Measurements from ENCODE around the gene PLCZ1. TPM values are rescaled to one million over a fixed set of nuclear protein-coding genes. Genes with fewer than 3 reads are reported as not detected.

Gene PLCZ1
- polyA plus RNA-seq, 1 experiment = not detected

DNA sequence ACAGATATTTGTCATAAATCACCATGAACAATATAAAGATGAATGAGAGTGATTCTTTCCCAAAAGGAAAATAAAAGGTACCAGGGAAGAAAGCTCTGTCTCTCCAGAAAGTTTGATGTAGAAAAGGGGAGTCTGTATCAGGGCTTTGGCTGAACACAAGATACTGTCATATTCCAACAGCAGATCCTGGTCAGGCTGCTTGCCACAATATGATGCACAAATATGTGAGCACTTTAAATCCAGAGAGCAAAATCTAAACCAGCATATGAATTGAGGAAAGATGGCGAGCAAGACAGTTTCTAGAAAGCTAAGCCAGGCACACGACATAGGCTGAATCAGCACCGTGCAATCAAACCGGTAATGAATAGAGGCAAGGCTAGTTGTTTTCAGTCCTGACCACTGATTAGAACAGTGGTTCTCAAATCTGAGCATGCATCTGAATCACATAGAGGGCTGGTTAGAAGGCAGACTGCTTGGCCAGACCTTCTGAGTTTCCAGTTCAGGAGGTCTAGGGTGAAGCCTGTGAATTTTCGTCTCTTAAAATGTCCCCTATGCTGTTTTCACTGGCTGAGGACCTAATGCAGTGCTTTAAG, 60.7 kb downstream of the PLCZ1 start:
- POLR2A ChIA-PET = no interaction called here

DNA sequence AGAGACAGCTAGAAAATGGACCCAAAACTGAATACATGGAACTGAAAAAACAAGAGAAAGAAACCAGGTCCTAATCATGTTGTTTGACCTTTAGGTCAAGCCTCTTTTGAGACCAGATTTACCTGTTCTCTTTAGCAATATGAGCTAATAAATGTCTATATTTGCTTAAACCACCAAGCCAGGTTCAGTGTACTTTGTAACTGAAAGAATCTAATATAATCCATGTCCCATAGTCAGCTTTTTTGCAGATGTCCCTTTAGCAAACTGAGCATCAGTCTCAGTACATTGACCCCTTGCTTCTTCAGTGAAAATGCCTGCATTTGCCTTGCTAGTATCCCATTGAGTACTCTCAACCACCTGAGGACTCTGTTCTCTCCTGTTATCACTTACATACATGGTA, 61.7 kb downstream of the PLCZ1 start:
- POLR2A ChIA-PET = no interaction called here
- Histone ChIP-seq H3K27me3 (ENCODE audit: control insufficient read depth, insufficient read depth, low read length) (no peaks in the 10 kb centered on the region; the same call in 1 of the 2 replicates), H3K36me3 (ENCODE audit: control insufficient read depth, insufficient read depth, low read length) (no peaks in the 10 kb centered on the region), H3K4me3 (ENCODE audit: low read depth, low read length) (no peak overlapping the region)
- CTCF ChIA-PET = no interaction called here
- DNase-seq (ENCODE audit: low read depth) = no peak
- TF ChIP-seq, protein P1, sequence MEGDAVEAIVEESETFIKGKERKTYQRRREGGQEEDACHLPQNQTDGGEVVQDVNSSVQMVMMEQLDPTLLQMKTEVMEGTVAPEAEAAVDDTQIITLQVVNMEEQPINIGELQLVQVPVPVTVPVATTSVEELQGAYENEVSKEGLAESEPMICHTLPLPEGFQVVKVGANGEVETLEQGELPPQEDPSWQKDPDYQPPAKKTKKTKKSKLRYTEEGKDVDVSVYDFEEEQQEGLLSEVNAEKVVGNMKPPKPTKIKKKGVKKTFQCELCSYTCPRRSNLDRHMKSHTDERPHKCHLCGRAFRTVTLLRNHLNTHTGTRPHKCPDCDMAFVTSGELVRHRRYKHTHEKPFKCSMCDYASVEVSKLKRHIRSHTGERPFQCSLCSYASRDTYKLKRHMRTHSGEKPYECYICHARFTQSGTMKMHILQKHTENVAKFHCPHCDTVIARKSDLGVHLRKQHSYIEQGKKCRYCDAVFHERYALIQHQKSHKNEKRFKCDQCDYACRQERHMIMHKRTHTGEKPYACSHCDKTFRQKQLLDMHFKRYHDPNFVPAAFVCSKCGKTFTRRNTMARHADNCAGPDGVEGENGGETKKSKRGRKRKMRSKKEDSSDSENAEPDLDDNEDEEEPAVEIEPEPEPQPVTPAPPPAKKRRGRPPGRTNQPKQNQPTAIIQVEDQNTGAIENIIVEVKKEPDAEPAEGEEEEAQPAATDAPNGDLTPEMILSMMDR (IDR thresholded peaks at IDR 0.05; ENCODE audit: insufficient read depth, low read depth, low read length) = no peak

More for the DNA sequence above, 60.7 kb downstream of the PLCZ1 start:
- TF ChIP-seq, protein P1 (IDR thresholded peaks at IDR 0.05; ENCODE audit: insufficient read depth, low read depth, low read length) = no peak
- CTCF ChIA-PET = no interaction called here
- Histone ChIP-seq H3K36me3 (ENCODE audit: control insufficient read depth, insufficient read depth, low read length) (no peaks in the 10 kb centered on the region), H3K27me3 (ENCODE audit: control insufficient read depth, insufficient read depth, low read length) (no peaks in the 10 kb centered on the region; the same call in 1 of the 2 replicates), H3K4me3 (ENCODE audit: low read depth, low read length) (no peak overlapping the region)
- DNase-seq (ENCODE audit: low read depth) = no peak

DNA sequence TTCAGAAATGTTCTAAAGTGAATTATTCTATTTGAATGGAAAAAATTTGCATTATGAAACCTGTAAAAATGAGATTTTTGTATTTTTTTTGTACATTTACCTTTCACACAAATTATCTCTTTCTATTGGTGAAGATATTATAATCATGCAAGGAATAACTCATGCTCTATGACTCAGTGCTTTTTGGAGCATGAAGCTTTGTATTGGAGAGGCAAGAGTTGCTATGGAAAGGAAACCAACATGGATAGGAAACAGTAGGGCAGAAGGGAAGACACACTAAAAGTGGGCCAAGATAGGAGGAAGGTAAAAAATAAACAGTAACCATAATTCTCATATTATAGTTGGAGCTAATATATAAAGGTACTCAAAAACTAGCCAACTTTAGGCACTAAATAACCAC, 79.0 kb downstream of the PLCZ1 start:
- Histone ChIP-seq H3K4me3 (ENCODE audit: low read depth, low read length) (no peak overlapping the region), H3K36me3 (ENCODE audit: control insufficient read depth, insufficient read depth, low read length) (no peaks in the 10 kb centered on the region), H3K27me3 (ENCODE audit: control insufficient read depth, insufficient read depth, low read length) (no peaks in the 10 kb centered on the region)
- TF ChIP-seq, protein P1 (IDR thresholded peaks at IDR 0.05; ENCODE audit: insufficient read depth, low read depth, low read length) = no peak
- no peak for DNase-seq (ENCODE audit: low read depth)
- CTCF ChIA-PET = no interaction called here
- POLR2A ChIA-PET = no interaction called here

GRCh38 chr12:18658179-18658578, 79.6 kb downstream of the PLCZ1 start:
- DNase-seq (ENCODE audit: low read depth) = no peak
- TF ChIP-seq, protein P1 (IDR thresholded peaks at IDR 0.05; ENCODE audit: insufficient read depth, low read depth, low read length) = no peak
- H3K4me3 ChIP-seq (ENCODE audit: low read depth, low read length) = no peak overlapping the region
- CTCF ChIA-PET = no interaction called here
- H3K27me3 ChIP-seq (ENCODE audit: control insufficient read depth, insufficient read depth, low read length) = no peaks in the 10 kb centered on the region
- POLR2A ChIA-PET = no interaction called here
- no peaks in the 10 kb centered on the region for H3K36me3 ChIP-seq (ENCODE audit: control insufficient read depth, insufficient read depth, low read length)

DNA sequence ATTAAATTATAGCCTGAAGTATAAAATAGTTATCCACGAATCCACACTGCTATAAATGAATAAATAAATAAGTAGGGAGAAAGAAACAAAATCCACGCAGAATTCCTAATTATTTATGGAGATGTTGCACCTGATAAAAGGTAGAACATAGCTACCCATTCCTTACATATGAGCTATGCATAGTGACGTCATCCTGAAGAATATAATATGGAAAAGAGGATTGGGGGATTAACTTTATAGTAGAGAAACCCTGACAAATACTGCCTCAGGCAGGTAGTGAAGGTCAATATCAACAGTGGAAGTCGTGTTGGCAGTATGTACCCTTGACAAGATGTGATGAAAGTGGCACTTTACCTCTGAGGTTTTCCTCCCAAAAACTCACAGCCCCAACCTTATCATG, 82.5 kb downstream of the PLCZ1 start:
- ChIA-PET CTCF (interaction anchor here (1.4 kb wide), 1 partner anchor 17 kb away, joined by 4 read pairs; no protein-coding TSS in a partner anchor), POLR2A (no interaction called here)
- Histone ChIP-seq H3K4me3 (ENCODE audit: low read depth, low read length) (no peak overlapping the region), H3K27me3 (ENCODE audit: control insufficient read depth, insufficient read depth, low read length) (no peaks in the 10 kb centered on the region), H3K36me3 (ENCODE audit: control insufficient read depth, insufficient read depth, low read length) (no peaks in the 10 kb centered on the region)
- DNase-seq (ENCODE audit: low read depth) = no peak
- TF ChIP-seq, protein P1 (IDR thresholded peaks at IDR 0.05; ENCODE audit: insufficient read depth, low read depth, low read length) = no peak

All from BJ (cell line).